SU-DHL-6 (cell line): ENCODE measurements around the gene PFDN2.

ENCODE experiments used
- H2AFZ ChIP-seq: fragments of 200-600 bp; sonication (generic); 2 replicates; pipeline ENCODE4 v1.6.1; 2014; ENCODE audit warnings: low read depth, mild to moderate bottlenecking, moderate library complexity, mixed read lengths, antibody characterized with exemption, low read length; ENCODE audit not compliant: severe bottlenecking
- H3F3A ChIP-seq: fragments of 200-600 bp; shearing (Covaris generic); 2 replicates; pipeline ENCODE4 v1.6.0; 2016; ENCODE audit warnings: antibody characterized with exemption, mild to moderate bottlenecking; ENCODE audit not compliant: insufficient read depth
- H3K27ac ChIP-seq: fragments of 200-600 bp; sonication (generic); 2 replicates; pipeline ENCODE4 v1.5.1; 2016; ENCODE audit warnings: low read depth, mild to moderate bottlenecking, low read length, moderate library complexity, mixed read lengths
- H3K27me3 ChIP-seq: fragments of 200-600 bp; sonication (generic), shearing (Covaris generic); 2 replicates; pipeline ENCODE4 v1.6.0; 2014; ENCODE audit warnings: mild to moderate bottlenecking, low read length
- H3K36me3 ChIP-seq: fragments of 200-600 bp; sonication (generic); 2 replicates; pipeline ENCODE4 v1.6.1; 2014; ENCODE audit warnings: mild to moderate bottlenecking, low read length, mixed read lengths
- H3K4me2 ChIP-seq: fragments of 300-600, 200-600 bp; shearing (Covaris generic), sonication (generic); 2 replicates; pipeline ENCODE4 v1.6.0; 2014; ENCODE audit warnings: low read length, low read depth, mild to moderate bottlenecking; ENCODE audit not compliant: poor library complexity, severe bottlenecking
- H3K4me3 ChIP-seq: fragments of 200-600 bp; sonication (generic); 2 replicates; pipeline ENCODE4 v1.5.1; 2014; ENCODE audit warnings: antibody characterized with exemption, low read length, mild to moderate bottlenecking, mixed read lengths; ENCODE audit not compliant: insufficient read depth, poor library complexity, severe bottlenecking
- H3K79me2 ChIP-seq: fragments of 200-600 bp; sonication (generic); 2 replicates; pipeline ENCODE4 v1.6.1; 2014; ENCODE audit warnings: mild to moderate bottlenecking, low read length, moderate library complexity; ENCODE audit not compliant: insufficient read depth
- H3K9ac ChIP-seq: fragments of 200-600 bp; sonication (generic); 2 replicates; pipeline ENCODE4 v1.7.0; 2014; ENCODE audit warnings: mild to moderate bottlenecking, low read length
- H3K9me2 ChIP-seq: fragments of 200-600 bp; sonication (generic); replicated peaks from 2 replicates; pipeline ENCODE4 v1.6.1; 2014; ENCODE audit warnings: low read length; ENCODE audit not compliant: insufficient read depth
- H3K9me3 ChIP-seq: fragments of 200-600 bp; sonication (generic); 2 replicates; pipeline ENCODE4 v1.6.1; 2014; ENCODE audit warnings: low read length, mixed read lengths; ENCODE audit not compliant: insufficient read depth
- H4K20me1 ChIP-seq: fragments of 200-600 bp; sonication (generic); 2 replicates; pipeline ENCODE4 v1.6.1; 2014; ENCODE audit warnings: low read depth, mild to moderate bottlenecking, antibody characterized with exemption, low read length, moderate library complexity, mixed read lengths
- EZH2phosphoT487 ChIP-seq: fragments of 200-600 bp; sonication (generic), shearing (Covaris generic); conservative IDR thresholded peaks from 2 replicates; pipeline ENCODE4 v1.6.1; 2018; ENCODE audit warnings: mild to moderate bottlenecking, antibody characterized with exemption, low read length, moderate library complexity, mixed read lengths
- TF ChIP-seq, protein P1 (sequence below): fragments of 200-600 bp; sonication (generic); IDR thresholded peaks from one replicate; pipeline ENCODE4 v1.5.1; 2017; ENCODE audit warnings: antibody characterized with exemption, mild to moderate bottlenecking, low read length, moderate library complexity; ENCODE audit not compliant: insufficient read depth, poor library complexity, severe bottlenecking

The PFDN2 gene

DNA sequence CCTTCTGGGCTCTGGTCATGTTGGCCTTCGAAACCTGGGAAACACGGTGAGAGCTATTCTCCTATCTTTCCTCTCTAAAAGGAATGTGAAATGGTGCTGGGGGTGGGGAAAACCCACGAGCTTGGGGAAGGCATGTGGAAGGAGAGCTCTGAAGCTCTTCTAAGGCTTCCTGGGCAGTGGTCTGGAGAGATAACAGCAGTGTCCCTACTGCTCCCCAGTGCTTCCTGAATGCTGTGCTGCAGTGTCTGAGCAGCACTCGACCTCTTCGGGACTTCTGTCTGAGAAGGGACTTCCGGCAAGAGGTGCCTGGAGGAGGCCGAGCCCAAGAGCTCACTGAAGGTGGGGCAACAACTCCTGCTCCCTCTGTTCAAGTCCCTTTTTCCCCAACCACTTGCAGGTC lies 44.2 kb upstream of the PFDN2 start:
- Histone ChIP-seq H3K36me3 (no peaks in the 10 kb centered on the region), H2AFZ (no peak overlapping the region), H3K9ac (no peak overlapping the region), H3K27me3 (no peaks in the 10 kb centered on the region), H3K4me3 (no peak overlapping the region), H3K9me2 (no peaks in the 10 kb centered on the region), H3K79me2 (peaks cover 6% of the 10 kb centered on the region; the same call in 1 of the 2 replicates), H3K4me2 (no peak overlapping the region), H3K27ac (no peak overlapping the region), H3K9me3 (no peaks in the 10 kb centered on the region), H4K20me1 (no peaks in the 10 kb centered on the region), H3F3A (peaks cover 17% of the 10 kb centered on the region; the same call in 1 of the 2 replicates)
- no peak for TF ChIP-seq EZH2phosphoT487
- TF ChIP-seq, protein P1, sequence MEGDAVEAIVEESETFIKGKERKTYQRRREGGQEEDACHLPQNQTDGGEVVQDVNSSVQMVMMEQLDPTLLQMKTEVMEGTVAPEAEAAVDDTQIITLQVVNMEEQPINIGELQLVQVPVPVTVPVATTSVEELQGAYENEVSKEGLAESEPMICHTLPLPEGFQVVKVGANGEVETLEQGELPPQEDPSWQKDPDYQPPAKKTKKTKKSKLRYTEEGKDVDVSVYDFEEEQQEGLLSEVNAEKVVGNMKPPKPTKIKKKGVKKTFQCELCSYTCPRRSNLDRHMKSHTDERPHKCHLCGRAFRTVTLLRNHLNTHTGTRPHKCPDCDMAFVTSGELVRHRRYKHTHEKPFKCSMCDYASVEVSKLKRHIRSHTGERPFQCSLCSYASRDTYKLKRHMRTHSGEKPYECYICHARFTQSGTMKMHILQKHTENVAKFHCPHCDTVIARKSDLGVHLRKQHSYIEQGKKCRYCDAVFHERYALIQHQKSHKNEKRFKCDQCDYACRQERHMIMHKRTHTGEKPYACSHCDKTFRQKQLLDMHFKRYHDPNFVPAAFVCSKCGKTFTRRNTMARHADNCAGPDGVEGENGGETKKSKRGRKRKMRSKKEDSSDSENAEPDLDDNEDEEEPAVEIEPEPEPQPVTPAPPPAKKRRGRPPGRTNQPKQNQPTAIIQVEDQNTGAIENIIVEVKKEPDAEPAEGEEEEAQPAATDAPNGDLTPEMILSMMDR: no peak

- no peak overlapping the region for H3K9ac ChIP-seq
- H3K36me3 ChIP-seq: no peaks in the 10 kb centered on the region
- no peaks in the 10 kb centered on the region for H3K9me3 ChIP-seq
- no peaks in the 10 kb centered on the region for H4K20me1 ChIP-seq
- no peak overlapping the region for H2AFZ ChIP-seq
- peaks cover 6% of the 10 kb centered on the region; the same call in 1 of the 2 replicates for H3K79me2 ChIP-seq
- no peak overlapping the region for H3K4me3 ChIP-seq
- H3K27me3 ChIP-seq: no peaks in the 10 kb centered on the region
- TF ChIP-seq EZH2phosphoT487: no peak
- TF ChIP-seq, protein P1: no peak
- no peaks in the 10 kb centered on the region for H3K9me2 ChIP-seq
- no peak overlapping the region for H3K4me2 ChIP-seq
- H3K27ac ChIP-seq: no peak overlapping the region
- H3F3A ChIP-seq: peaks cover 17% of the 10 kb centered on the region; the same call in 1 of the 2 replicates
Measured at GRCh38 chr1:161161652-161162051, 43.8 kb upstream of the PFDN2 start.

DNA sequence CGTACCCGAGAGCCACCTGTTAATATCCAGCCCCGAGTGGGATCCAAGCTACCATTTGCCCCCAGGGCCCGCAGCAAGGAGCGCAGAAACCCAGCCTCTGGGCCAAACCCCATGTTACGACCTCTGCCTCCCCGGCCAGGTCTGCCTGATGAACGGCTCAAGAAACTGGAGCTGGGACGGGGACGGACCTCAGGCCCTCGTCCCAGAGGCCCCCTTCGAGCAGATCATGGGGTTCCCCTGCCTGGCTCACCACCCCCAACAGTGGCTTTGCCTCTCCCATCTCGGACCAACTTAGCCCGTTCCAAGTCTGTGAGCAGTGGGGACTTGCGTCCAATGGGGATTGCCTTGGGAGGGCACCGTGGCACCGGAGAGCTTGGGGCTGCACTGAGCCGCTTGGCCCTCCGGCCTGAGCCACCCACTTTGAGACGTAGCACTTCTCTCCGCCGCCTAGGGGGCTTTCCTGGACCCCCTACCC lies 42.9 kb upstream of the PFDN2 start:
- no peaks in the 10 kb centered on the region for H3K9me3 ChIP-seq
- H2AFZ ChIP-seq: no peak overlapping the region
- TF ChIP-seq EZH2phosphoT487: no peak
- TF ChIP-seq, protein P1: no peak
- H3K4me2 ChIP-seq: no peak overlapping the region
- H3K9ac ChIP-seq: peak overlapping the region; percentile 96; the same call in 1 of the 2 replicates
- H3K27ac ChIP-seq: no peak overlapping the region
- no peaks in the 10 kb centered on the region for H3K27me3 ChIP-seq
- no peaks in the 10 kb centered on the region for H3K9me2 ChIP-seq
- peaks cover 15% of the 10 kb centered on the region; the same call in 1 of the 2 replicates for H3F3A ChIP-seq
- H4K20me1 ChIP-seq: no peaks in the 10 kb centered on the region
- H3K4me3 ChIP-seq: no peak overlapping the region
- H3K79me2 ChIP-seq: peaks cover 6% of the 10 kb centered on the region; the same call in 1 of the 2 replicates
- H3K36me3 ChIP-seq: no peaks in the 10 kb centered on the region
